Stimulated activated CD8-positive, alpha-beta memory T cell treated with anti-CD3 and anti-CD28 coated beads, Interleukin-12 subunit alpha, Interleukin-12 subunit beta, amount 100 ng/mL, for 1 hour (primary cell): ENCODE results near the gene SLF1.

Source experiments
- DNase-seq: peaks from one replicate; pipeline ENCODE4 v3.0.0-alpha.2; 2020; ENCODE audit warnings: low read depth

The SLF1 gene

GRCh38 chr5:94661086-94661485 is 42.6 kb downstream of the SLF1 start:
- no peak for DNase-seq

DNA sequence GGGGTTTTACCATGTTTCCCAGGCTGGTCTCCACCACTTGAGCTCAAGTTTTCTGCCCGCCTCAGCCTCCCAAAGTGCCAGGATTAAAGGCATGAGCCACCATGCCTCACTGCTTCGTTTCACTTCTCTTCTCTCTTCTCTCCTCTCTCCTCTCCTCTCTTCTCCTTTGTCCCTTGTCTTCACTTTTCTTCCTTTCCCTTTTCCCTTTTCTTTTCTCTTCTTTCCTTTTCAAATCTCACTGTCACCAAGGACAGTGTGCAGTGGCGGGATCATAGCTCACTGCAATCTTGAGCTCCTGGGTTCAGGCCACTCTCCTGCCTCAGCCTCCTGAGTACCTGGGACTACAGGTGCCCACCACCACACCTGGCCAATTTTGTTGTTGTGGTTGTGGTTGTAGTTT is 49.5 kb downstream of the SLF1 start:
- no peak for DNase-seq

GRCh38 chr5:94670726-94671125 is 52.3 kb downstream of the SLF1 start:
- DNase-seq: no peak

DNA sequence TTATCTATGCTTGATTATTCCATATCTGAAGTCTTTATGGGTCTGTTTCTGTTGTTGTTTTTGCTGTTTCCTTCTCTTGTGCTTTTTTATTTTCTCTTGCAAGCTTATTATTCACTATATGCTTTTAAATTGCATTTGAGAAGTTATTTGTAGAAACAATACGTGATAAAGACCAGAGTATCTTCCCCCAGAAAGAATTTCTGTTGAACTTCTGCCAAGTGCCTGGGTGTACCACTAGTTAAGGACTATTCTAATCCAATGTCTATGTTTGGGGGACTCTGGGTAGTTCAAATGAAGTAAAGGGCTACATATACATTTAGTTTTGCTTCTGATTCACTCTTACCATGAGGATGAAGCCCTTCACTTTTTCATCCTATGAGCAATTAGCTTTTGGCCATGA is 54.3 kb downstream of the SLF1 start:
- DNase-seq: no peak

- no peak for DNase-seq
Observed at GRCh38 chr5:94674490-94675382, 56.3 kb downstream of the SLF1 start.

- DNase-seq: no peak
Observed at GRCh38 chr5:94675965-94676618, 57.6 kb downstream of the SLF1 start.

GRCh38 chr5:94682814-94683520 is 64.5 kb downstream of the SLF1 start:
- DNase-seq: no peak

- DNase-seq: no peak
Observed at GRCh38 chr5:94689908-94690307, 71.4 kb downstream of the SLF1 start.

DNA sequence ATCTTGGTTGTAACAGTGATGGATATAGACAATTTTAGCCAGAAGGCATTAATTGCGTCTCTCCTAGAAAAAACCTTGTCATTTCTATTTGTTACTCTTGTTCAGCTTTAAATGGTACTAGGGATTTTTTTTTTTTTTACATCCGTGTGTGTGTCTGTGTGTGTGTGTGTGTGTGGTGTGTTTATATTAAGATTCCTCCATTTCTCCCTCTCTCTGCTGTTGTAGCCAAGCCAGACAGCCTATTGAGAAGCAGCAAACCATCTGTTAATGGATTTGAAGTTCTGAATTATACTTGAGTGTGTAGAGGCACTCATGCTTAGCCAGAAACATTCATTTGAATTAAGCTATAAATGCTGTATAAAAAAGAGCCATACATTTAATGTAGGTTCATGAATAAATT is 72.3 kb downstream of the SLF1 start:
- no peak for DNase-seq

GRCh38 chr5:94691291-94691690 is 72.8 kb downstream of the SLF1 start:
- no peak for DNase-seq

GRCh38 chr5:94691949-94692348 is 73.5 kb downstream of the SLF1 start:
- no peak for DNase-seq

- no peak for DNase-seq
Observed at GRCh38 chr5:94692581-94692980, 74.1 kb downstream of the SLF1 start.

DNA sequence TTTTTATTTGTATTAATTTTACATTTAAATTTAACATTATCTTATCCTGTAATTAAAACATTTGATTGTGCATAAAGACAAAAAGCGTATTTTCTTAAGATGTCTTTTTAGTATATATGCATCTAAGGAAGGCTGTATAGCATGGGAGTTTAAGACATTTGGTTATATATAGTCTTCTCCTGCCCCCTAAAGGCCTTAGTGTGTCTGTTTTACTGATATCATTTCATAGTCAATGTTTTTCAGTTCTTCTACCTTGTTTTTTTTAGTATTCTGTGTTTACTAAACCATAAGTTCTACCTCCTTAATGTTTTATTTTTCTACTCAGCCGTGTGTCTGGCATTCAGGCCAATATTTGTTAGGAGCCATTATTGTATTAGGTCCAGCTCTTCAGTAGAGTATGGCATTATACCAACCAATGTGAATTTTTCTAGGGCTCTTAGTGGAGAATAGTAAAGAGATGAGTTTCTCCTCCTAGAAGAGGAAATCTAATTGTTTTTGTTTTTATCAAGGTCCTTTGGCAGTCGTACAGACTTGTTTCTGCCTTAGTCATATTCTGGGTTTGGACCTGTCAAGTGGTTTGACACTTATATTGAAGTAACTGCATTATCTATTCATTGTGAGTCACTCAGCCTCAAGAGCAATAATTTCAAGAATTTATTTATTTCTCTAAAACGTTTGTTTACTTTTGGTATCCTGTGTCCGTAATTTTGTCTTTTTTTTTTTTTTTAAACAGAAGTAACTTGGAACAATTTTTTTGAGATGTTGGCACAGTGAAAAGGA is 74.8 kb downstream of the SLF1 start:
- no peak for DNase-seq

GRCh38 chr5:94693845-94694370 is 75.4 kb downstream of the SLF1 start:
- DNase-seq: no peak

- DNase-seq: no peak
Observed at GRCh38 chr5:94694671-94695070, 76.2 kb downstream of the SLF1 start.

- no peak for DNase-seq
Observed at GRCh38 chr5:94698197-94698596, 79.7 kb downstream of the SLF1 start.

DNA sequence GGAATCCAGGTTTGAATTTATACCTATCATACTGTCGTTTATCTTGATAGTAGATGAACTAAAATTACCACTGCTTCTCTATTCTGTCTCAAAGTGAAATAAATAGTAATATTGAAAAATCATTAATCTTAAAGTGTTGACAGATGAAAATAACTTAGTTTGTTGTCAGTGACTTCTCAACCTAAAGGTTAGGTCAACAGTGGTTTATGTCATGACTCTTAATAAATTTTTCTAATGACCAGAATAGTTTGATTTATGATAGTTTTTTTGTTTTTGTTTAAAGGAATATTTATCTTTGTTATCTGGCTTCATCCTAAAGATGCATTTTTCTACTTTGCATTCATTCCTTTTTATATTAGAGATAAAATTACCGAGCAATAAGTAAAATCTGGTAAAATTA is 81.1 kb downstream of the SLF1 start:
- DNase-seq: no peak

DNA sequence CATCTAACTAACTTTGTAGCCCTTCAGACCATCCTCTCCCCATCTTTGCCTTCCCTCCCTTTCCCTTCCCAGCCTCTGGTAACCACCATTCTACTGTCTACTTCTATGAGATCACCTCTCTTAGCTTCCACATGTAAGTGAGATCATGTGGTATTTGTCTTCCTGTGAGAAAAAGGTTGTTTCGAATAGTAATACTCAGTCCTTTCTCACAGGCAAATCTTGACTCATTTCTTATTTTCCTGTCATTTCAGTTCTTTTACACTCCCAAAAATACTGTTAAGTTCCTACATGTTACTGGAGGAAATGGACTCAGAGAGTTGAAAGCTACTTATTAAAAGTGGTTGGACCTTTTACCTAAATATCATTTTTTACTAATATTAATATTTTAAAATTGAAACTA is 82.1 kb downstream of the SLF1 start:
- no peak for DNase-seq

DNA sequence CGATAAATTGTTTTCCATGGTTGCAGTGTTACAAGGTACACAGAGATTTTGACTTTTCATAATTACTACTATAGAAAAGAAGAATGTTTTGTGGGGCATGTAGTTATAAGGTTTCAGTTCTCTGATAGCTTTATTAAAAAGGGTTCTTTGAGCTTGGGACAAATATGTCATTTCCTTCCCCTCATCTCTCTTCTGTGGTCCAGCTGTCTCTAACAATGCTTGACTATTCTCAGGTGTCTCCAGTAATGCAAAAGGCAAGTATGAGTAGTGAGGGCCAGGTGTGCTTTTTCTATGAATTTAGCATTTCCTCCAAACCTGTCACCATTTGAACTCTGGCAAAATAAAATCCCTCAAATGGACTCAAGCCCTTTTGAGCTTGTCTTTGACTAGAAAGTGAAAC is 84.3 kb downstream of the SLF1 start:
- DNase-seq: no peak

DNA sequence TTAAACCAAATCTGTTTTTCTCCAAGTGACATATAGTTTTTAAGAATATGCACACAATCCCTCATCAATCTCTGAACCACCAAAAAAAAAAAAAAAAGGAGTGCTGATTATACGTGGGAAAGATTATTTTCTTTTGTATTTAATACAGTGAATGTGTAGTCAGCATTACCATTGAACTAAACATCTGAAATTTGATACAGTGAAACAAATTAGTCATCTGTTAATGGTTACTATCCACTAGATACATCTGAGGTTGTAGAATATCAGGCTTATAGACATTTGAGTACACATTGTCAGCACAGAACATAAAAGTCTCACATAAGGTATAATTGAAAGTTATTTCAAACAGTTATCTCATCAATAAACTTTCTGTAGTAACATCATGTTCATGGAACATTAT is 87.0 kb downstream of the SLF1 start:
- DNase-seq: no peak

DNA sequence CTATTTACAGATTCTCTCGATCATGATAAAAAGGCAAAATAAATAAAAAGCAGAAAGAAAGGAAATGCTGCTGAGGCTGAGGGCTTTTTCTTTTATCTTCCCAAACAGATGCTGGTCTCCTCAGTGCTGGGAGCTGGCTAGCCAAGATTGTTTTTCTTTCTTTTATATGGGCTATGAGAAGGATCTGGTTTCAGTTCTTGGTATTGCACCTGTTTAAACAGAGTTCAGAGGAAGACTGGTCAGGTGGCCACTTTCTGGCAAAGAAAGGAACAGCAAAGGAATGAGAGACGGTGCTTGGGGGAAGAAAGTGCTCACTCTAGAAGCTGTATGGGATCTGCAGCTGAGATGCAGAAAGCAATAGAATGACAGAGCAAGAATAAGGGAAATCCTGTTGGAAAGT is 88.9 kb downstream of the SLF1 start:
- no peak for DNase-seq

DNA sequence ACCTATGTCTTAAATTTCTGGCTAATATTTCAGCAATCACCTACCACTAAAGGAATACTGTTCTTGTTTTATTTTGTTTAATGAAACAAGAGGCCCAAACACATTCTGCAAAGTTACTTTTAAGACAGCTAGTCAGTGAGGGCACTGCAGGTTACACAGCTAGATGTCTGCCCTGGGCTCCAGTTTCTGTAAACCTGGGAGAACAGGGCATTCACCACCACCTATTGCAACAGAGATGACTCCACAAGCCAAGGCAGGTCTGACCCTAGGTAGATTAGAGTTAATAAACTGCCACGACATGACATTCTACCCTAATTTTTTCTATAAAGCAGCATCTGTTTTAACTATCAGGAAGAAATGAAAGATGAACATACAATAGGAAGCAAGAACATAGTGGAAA is 90.8 kb downstream of the SLF1 start:
- no peak for DNase-seq
